ENCODE data around the gene ARL3. TPM values are rescaled to one million over a fixed set of nuclear protein-coding genes. Genes with fewer than 3 reads are reported as not detected.

The ARL3 gene
- total RNA-seq, 4 donors from 2014 or later: 2.2 to 3.4 (median 2.8) TPM

- Histone ChIP-seq H3K9me3 (no peaks in the 10 kb centered on the region), H3K27me3 (no peaks in the 10 kb centered on the region), H3K4me1 (peaks cover 32 to 65% (median 42%) of the 10 kb centered on the region in 4 donors), H3K27ac (no peak overlapping the region), H3K36me3 (peaks cover 0 to 34% (median 0%) of the 10 kb centered on the region in 4 donors), H3K4me3 (no peak overlapping the region)
- in situ Hi-C loops (cut with MboI; ENCODE audit: low pct_ligation_motif_present in 1 of 4, low pct_unique_long_range_greater_than_20kb in 1 of 4, low sequenced_read_pairs in 3 of 4) (no loop called here), intact Hi-C loops (cut with DNase I; ENCODE audit: low total_unique reads) (no loop called here)
- TF ChIP-seq POLR2AphosphoS5 (IDR thresholded peaks at IDR 0.05) (no peak), EP300 (IDR thresholded peaks at IDR 0.05; ENCODE audit: low read depth) (no peak), CTCF (IDR thresholded peaks at IDR 0.05) (no peak), POLR2A (IDR thresholded peaks at IDR 0.05) (no peak)
- DNase-seq: no peak
- 93% methylated on average over 12 of the region's 12 CpGs; no CpG with 5 or more reads in 1 of the 2 donors for WGBS, 2 donors (ENCODE audit: low coverage in 1 of 2)
Measured at GRCh38 chr10:102654969-102655368, 59.2 kb downstream of the ARL3 start.

- intact Hi-C loops (cut with DNase I; ENCODE audit: low total_unique reads): no loop called here
- H3K27me3 ChIP-seq: no peaks in the 10 kb centered on the region
- no peaks in the 10 kb centered on the region for H3K9me3 ChIP-seq
- 80% methylated on average over 7 of the region's 7 CpGs; no CpG with 5 or more reads in 1 of the 2 donors for WGBS, 2 donors (ENCODE audit: low coverage in 1 of 2)
- DNase-seq: no peak
- H3K36me3 ChIP-seq: peaks cover 0 to 34% (median 0%) of the 10 kb centered on the region in 4 donors
- no peak overlapping the region for H3K27ac ChIP-seq
- in situ Hi-C loops (cut with MboI; ENCODE audit: low pct_ligation_motif_present in 1 of 4, low pct_unique_long_range_greater_than_20kb in 1 of 4, low sequenced_read_pairs in 3 of 4): no loop called here
- TF ChIP-seq POLR2A (IDR thresholded peaks at IDR 0.05): no peak
- no peak for TF ChIP-seq POLR2AphosphoS5 (IDR thresholded peaks at IDR 0.05)
- no peak for TF ChIP-seq EP300 (IDR thresholded peaks at IDR 0.05; ENCODE audit: low read depth)
- no peak for TF ChIP-seq CTCF (IDR thresholded peaks at IDR 0.05)
- H3K4me3 ChIP-seq: no peak overlapping the region
- peaks cover 36 to 68% (median 46%) of the 10 kb centered on the region in 4 donors for H3K4me1 ChIP-seq
Measured at GRCh38 chr10:102654566-102654965, 59.6 kb downstream of the ARL3 start.

- H3K27me3 ChIP-seq: no peaks in the 10 kb centered on the region
- TF ChIP-seq POLR2A (IDR thresholded peaks at IDR 0.05): no peak
- TF ChIP-seq CTCF (IDR thresholded peaks at IDR 0.05): no peak
- in situ Hi-C loops (cut with MboI; ENCODE audit: low pct_ligation_motif_present in 1 of 4, low pct_unique_long_range_greater_than_20kb in 1 of 4, low sequenced_read_pairs in 3 of 4) (no loop called here), intact Hi-C loops (cut with DNase I; ENCODE audit: low total_unique reads) (no loop called here)
- WGBS, 2 donors (ENCODE audit: low coverage in 1 of 2): 74% methylated on average over 1 of the region's 1 CpG; no CpG with 5 or more reads in 1 of the 2 donors
- H3K27ac ChIP-seq: peak overlapping the region in 1 of 4 donors; percentile 1
- no peak for DNase-seq
- no peaks in the 10 kb centered on the region for H3K9me3 ChIP-seq
- H3K4me1 ChIP-seq: peaks cover 50 to 69% (median 54%) of the 10 kb centered on the region in 4 donors
- no peak overlapping the region for H3K4me3 ChIP-seq
- H3K36me3 ChIP-seq: peaks cover 0 to 34% (median 0%) of the 10 kb centered on the region in 4 donors
Measured at GRCh38 chr10:102653060-102653459, 61.1 kb downstream of the ARL3 start.

GRCh38 chr10:102652170-102652916 is 61.9 kb downstream of the ARL3 start:
- Histone ChIP-seq H3K9me3 (no peaks in the 10 kb centered on the region), H3K36me3 (peaks cover 0 to 34% (median 0%) of the 10 kb centered on the region in 4 donors), H3K4me3 (no peak overlapping the region), H3K27ac (peak overlapping the region; percentile 60 to 100 (median 98)), H3K27me3 (no peaks in the 10 kb centered on the region), H3K4me1 (peaks cover 50 to 69% (median 54%) of the 10 kb centered on the region in 4 donors)
- TF ChIP-seq POLR2A (IDR thresholded peaks at IDR 0.05): no peak
- no peak for DNase-seq
- in situ Hi-C loops (cut with MboI; ENCODE audit: low pct_ligation_motif_present in 1 of 4, low pct_unique_long_range_greater_than_20kb in 1 of 4, low sequenced_read_pairs in 3 of 4): no loop called here
- 42 to 65% methylated on average over 2 to 12 of the region's 12 CpGs for WGBS, 2 donors (ENCODE audit: low coverage in 1 of 2)
- intact Hi-C loops (cut with DNase I; ENCODE audit: low total_unique reads): no loop called here
